Nephron (organoid): ENCODE results near the gene TPRN.

Source experiments
- H3K27ac Mint-ChIP-seq, 3 experiments: 2 replicates each; pipeline ENCODE4 v1.8.0; 2020; ENCODE audit warnings: mixed read lengths in 3 of 3, mild to moderate bottlenecking in 2 of 3, moderate library complexity in 1 of 3
- H3K27me3 Mint-ChIP-seq: 2 replicates; pipeline ENCODE4 v1.8.0; 2021; ENCODE audit warnings: low read depth, mild to moderate bottlenecking, moderate library complexity, mixed read lengths
- H3K36me3 Mint-ChIP-seq: 2 replicates; pipeline ENCODE4 v1.8.0; 2020; ENCODE audit warnings: low read depth, mixed read lengths
- H3K4me1 Mint-ChIP-seq: 2 replicates; pipeline ENCODE4 v1.8.0; 2020; ENCODE audit warnings: mixed read lengths
- H3K4me3 Mint-ChIP-seq, 3 experiments: 2 replicates each; pipeline ENCODE4 v1.8.0; 2020; ENCODE audit warnings: mild to moderate bottlenecking in 3 of 3, mixed read lengths in 3 of 3, moderate library complexity in 2 of 3
- H3K9me3 Mint-ChIP-seq: 2 replicates; pipeline ENCODE4 v1.8.0; 2020; ENCODE audit warnings: mixed read lengths
- TF ChIP-seq, protein P1 (sequence below), 3 experiments: fragments of 200-600 bp; sonication (generic); IDR thresholded peaks; one replicate each; pipeline ENCODE4 v1.5.0; 2021; ENCODE audit warnings: antibody characterized with exemption in 3 of 3; ENCODE audit not compliant: unreplicated experiment in 3 of 3

Gene TPRN, protein sequence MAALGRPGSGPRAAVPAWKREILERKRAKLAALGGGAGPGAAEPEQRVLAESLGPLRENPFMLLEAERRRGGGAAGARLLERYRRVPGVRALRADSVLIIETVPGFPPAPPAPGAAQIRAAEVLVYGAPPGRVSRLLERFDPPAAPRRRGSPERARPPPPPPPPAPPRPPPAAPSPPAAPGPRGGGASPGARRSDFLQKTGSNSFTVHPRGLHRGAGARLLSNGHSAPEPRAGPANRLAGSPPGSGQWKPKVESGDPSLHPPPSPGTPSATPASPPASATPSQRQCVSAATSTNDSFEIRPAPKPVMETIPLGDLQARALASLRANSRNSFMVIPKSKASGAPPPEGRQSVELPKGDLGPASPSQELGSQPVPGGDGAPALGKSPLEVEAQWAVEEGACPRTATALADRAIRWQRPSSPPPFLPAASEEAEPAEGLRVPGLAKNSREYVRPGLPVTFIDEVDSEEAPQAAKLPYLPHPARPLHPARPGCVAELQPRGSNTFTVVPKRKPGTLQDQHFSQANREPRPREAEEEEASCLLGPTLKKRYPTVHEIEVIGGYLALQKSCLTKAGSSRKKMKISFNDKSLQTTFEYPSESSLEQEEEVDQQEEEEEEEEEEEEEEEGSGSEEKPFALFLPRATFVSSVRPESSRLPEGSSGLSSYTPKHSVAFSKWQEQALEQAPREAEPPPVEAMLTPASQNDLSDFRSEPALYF

DNA sequence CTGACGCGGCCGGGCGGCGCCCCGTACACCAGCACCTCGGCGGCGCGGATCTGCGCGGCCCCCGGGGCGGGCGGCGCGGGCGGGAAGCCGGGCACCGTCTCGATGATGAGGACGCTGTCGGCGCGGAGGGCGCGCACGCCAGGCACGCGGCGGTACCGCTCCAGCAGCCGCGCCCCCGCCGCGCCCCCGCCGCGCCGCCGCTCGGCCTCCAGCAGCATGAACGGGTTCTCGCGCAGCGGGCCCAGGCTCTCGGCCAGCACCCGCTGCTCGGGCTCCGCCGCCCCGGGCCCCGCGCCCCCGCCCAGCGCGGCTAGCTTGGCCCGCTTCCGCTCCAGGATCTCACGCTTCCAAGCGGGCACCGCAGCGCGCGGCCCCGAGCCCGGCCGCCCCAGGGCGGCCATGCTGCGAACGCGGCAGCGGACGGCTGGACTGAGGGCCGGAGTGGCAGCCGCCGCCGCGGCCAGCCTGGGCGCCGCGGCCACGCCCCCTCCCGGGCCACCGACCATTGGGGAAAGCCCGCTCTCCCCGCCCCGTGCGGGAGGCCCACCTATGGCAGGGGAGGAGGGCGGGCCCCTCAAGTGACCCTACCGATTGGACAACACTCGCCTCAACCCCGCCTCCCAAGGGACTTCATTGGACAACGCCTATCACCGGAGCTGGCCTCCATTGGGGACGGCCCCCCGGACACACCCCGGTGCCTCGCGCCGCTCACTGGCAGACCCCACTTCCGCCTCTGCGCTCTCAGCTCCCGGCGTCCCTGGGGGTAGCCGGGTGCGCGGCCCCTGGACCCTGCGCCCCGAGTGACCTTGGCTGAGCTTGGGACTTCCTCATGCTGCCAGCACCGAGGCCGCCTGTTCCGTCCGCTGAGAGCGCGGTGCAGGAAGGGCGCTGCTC, at the start of gene TPRN:
TSS of gene TPRN (minus strand) at position 431 of the 894 bp plus-strand sequence. CDS start at position 401, 30 bp downstream.
- Mint-ChIP-seq H3K4me1 (peaks cover 12% of the 10 kb centered on the region), H3K9me3 (no peaks in the 10 kb centered on the region), H3K4me3 (peak within 1 kb of the TSS; percentile 89 to 92 (median 90)), H3K36me3 (no peaks in the 10 kb centered on the region), H3K27me3 (peaks cover 4% of the 10 kb centered on the region), H3K27ac (peak within 1 kb of the TSS in 1 of 3 experiments; percentile 28)
- TF ChIP-seq, protein P1, sequence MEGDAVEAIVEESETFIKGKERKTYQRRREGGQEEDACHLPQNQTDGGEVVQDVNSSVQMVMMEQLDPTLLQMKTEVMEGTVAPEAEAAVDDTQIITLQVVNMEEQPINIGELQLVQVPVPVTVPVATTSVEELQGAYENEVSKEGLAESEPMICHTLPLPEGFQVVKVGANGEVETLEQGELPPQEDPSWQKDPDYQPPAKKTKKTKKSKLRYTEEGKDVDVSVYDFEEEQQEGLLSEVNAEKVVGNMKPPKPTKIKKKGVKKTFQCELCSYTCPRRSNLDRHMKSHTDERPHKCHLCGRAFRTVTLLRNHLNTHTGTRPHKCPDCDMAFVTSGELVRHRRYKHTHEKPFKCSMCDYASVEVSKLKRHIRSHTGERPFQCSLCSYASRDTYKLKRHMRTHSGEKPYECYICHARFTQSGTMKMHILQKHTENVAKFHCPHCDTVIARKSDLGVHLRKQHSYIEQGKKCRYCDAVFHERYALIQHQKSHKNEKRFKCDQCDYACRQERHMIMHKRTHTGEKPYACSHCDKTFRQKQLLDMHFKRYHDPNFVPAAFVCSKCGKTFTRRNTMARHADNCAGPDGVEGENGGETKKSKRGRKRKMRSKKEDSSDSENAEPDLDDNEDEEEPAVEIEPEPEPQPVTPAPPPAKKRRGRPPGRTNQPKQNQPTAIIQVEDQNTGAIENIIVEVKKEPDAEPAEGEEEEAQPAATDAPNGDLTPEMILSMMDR (IDR thresholded peaks at IDR 0.05; ENCODE audit: unreplicated experiment in 3 of 3), result no peak

DNA sequence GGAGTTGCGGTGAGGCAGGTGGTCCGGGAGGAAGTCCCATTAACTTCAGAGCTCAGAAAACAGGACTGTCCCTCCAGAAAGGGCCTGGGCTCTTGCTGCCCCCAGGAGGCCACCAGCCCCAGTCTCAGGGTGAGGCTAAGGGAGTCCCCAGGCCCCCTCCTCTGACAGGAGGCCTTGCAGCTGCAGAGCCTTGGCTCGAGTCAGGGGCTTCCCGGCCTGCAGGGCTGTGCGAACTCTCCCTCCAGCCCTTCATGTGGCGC, 47.3 kb upstream of the TPRN start:
- Mint-ChIP-seq H3K9me3 (no peaks in the 10 kb centered on the region), H3K27ac (peak overlapping the region in 1 of 3 experiments; percentile 66), H3K36me3 (peaks cover 10% of the 10 kb centered on the region), H3K27me3 (no peaks in the 10 kb centered on the region), H3K4me3 (no peak overlapping the region), H3K4me1 (peaks cover 12% of the 10 kb centered on the region)
- TF ChIP-seq, protein P1 (IDR thresholded peaks at IDR 0.05; ENCODE audit: unreplicated experiment in 3 of 3), result no peak

DNA sequence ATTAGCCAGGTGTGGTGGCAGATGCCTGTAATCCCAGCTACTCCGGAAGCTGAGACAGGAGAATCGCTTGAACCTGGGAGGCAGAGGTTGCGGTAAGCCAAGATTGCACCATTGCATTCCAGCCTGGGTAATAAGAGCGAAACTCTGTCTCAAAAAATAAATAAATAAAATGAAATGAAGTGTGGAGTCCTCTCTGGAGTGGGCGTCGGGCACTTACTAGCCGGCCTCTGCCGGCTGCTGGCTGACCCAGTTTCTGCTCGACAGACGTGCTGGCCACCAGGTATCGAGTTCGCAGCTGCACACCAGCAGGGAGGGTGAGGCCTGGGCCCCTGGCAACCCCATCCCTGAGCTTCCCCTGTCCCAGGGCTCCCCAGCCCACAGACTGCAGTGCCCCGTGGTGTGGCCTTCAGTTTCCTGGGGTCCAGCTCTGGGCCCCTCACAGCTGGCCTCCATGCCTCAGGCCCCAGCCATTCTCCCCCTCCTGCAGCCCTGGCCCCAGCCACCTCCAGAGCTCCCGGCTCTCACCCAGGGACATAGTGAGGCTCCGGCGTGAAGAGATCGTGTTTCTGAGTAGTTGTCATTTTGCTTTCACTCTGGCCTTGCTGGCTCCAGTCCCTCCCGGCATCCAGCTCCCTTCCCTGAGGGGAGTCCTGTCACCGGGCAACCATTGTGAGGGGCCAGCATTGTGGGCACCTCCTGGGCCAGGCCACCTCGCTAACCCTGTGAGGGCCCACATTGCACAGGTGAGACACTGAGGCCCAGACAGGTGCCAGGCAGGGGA, 46.8 kb upstream of the TPRN start:
- TF ChIP-seq, protein P1 (IDR thresholded peaks at IDR 0.05; ENCODE audit: unreplicated experiment in 3 of 3), result no peak
- H3K4me1 Mint-ChIP-seq, result peaks cover 17% of the 10 kb centered on the region
- peaks cover 16% of the 10 kb centered on the region for H3K36me3 Mint-ChIP-seq
- no peaks in the 10 kb centered on the region for H3K9me3 Mint-ChIP-seq
- no peaks in the 10 kb centered on the region for H3K27me3 Mint-ChIP-seq
- H3K4me3 Mint-ChIP-seq, result no peak overlapping the region
- H3K27ac Mint-ChIP-seq, result peak overlapping the region in 1 of 3 experiments; percentile 66

DNA sequence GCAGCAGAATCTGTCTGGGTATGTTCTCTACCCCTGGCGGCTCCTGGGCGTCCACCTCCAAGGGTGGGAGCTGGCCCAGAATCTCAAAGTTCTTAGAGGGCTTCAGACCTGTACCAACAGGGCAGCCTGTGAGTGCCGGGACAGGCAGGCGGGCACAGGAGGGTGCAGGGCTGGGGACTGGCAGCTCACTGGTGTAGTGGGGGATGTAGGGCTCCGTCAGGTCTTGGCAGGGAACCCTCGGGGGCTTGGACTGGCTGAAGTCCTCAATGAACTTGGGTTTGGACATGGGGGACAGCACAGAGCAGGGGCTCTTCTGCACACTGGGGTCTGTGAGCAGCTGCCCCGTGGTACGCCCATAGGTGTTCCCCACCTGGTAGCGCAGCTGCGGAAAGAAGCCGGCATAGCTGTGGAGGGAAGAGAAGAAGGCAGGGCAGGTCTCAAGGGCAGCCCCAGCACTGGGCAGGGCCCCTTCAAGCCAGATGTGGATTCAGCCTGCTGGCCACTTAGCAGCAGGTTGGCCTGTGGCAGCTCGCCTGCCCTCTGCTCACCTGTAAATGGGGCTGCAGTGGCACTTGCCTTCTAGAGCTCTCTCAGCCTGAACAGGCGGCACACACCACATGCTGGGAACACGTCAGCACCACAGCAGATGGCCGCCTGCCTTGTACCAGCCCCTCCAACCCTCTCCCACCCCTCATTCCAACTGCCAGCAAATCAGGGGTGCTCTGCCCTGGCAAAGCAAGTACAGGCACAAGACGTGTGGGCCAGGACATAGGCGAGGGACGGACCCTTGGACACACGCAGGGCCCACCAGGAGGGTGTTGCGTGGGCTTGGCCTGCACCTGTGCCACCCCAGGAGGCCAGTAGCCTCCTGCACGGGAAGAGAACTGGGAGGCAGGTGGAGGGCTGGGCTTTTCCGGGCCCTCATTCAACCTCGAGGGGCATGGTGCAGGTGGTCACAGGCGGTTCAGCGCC, 45.2 kb upstream of the TPRN start:
- H3K36me3 Mint-ChIP-seq, result peaks cover 19% of the 10 kb centered on the region
- peaks cover 24% of the 10 kb centered on the region for H3K4me1 Mint-ChIP-seq
- no peak overlapping the region for H3K27ac Mint-ChIP-seq
- H3K4me3 Mint-ChIP-seq, result peak overlapping the region in 2 of 3 experiments; percentile 10 to 19
- TF ChIP-seq, protein P1 (IDR thresholded peaks at IDR 0.05; ENCODE audit: unreplicated experiment in 3 of 3), result no peak
- no peaks in the 10 kb centered on the region for H3K9me3 Mint-ChIP-seq
- no peaks in the 10 kb centered on the region for H3K27me3 Mint-ChIP-seq
